Heart left ventricle (tissue), 16 donors: ENCODE data around the gene DBN1. TPM values are rescaled to one million over a fixed set of nuclear protein-coding genes. Genes with fewer than 3 reads are reported as not detected.

Experiments used
- ATAC-seq, 4 donors: fragments of 200-7000 bp; cut with Tn5 transposase; one replicate each; pipeline ENCODE4 v1.9.1; 2020 to 2022; ENCODE audit warnings: moderate library complexity in 4 of 4, mild to moderate bottlenecking in 3 of 4, moderate number of reproducible peaks in 1 of 4
- DNase-seq, 5 donors: peaks; one replicate each; pipeline ENCODE4 v3.0.0-alpha.2; 2020
- H3K27ac ChIP-seq, 12 donors: fragments of 200-600 bp; sonication (generic) in 4 of 12; one replicate each; pipeline versions ENCODE4 v1.5.0 to v1.8.0; 2016 to 2022; ENCODE audit warnings: mild to moderate bottlenecking in 2 of 12
- H3K27me3 ChIP-seq, 9 donors: fragments of 200-600 bp; sonication (generic) in 2 of 9; one replicate each; pipeline versions ENCODE4 v1.5.1 to v1.8.0; 2016 to 2022; ENCODE audit warnings: mild to moderate bottlenecking in 3 of 9
- H3K36me3 ChIP-seq, 9 donors: fragments of 200-600 bp; sonication (generic) in 2 of 9; one replicate each; pipeline versions ENCODE4 v1.5.0 to v1.8.0; 2018 to 2022; ENCODE audit warnings: mild to moderate bottlenecking in 2 of 9
- H3K4me1 ChIP-seq, 12 donors: fragments of 200-600 bp; sonication (generic) in 4 of 12; one replicate each; pipeline versions ENCODE4 v1.5.0 to v1.8.0; 2016 to 2022; ENCODE audit warnings: mild to moderate bottlenecking in 3 of 12
- H3K4me3 ChIP-seq, 12 donors: fragments of 200-600 bp; sonication (generic) in 4 of 12; one replicate each; pipeline versions ENCODE4 v1.5.0 to v1.8.0; 2017 to 2022; ENCODE audit warnings: mild to moderate bottlenecking in 9 of 12, moderate library complexity in 4 of 12
- H3K9me3 ChIP-seq, 12 donors: fragments of 200-600 bp; sonication (generic) in 4 of 12; one replicate each; pipeline versions ENCODE4 v1.5.0 to v1.8.0; 2016 to 2022; ENCODE audit warnings: mild to moderate bottlenecking in 1 of 12
- CTCF ChIP-seq, 12 donors: fragments of 200-600 bp; sonication (generic) in 4 of 12; IDR thresholded peaks; one replicate each; pipeline versions ENCODE4 v1.5.0 to v1.8.0; 2018 to 2022; ENCODE audit warnings: antibody characterized with exemption in 12 of 12, mild to moderate bottlenecking in 5 of 12
- POLR2A ChIP-seq, 2 donors: fragments of 450-650 bp; IDR thresholded peaks; one replicate each; pipeline ENCODE4 v1.6.1; 2017; ENCODE audit warnings: antibody characterized with exemption in 2 of 2, mild to moderate bottlenecking in 2 of 2, moderate library complexity in 2 of 2
- WGBS, 4 donors: extraction: QIAGEN DNeasy Blood & Tissue Kit in 2 of 4; methylation state at CpG; one replicate each; pipeline versions ENCODE4 v1.1.5 to v1.1.7; 2013 to 2018; 5-methylcytosine and 5-hydroxymethylcytosine counted together
- intact Hi-C, 10 donors: fragments of 100-400 bp; cut with DNase I; formaldehyde crosslinking; loops; one replicate each; pipeline versions ENCODE4 v1.11.1 to v1.14.2; 2022
- polyA plus RNA-seq, 2 donors: library from polyadenylated mRNA; stranded (reverse); fragments of 200-250 nt; gene quantifications; one replicate each; pipeline ENCODE4 v1.2.3, GENCODE V29; 2013
- total RNA-seq, 9 donors: library from RNA; depleted of rRNA in 2 of 9; stranded (reverse); fragments of >200 nt in 2 of 9; fragmentation: NEBNext Ultra II Directional in 3 of 9; extraction: Animal tissue kit (Norgen Biotek cat#: 25700) in 3 of 9; gene quantifications; one replicate each; pipeline versions ENCODE4 v1.1.0 to v1.2.4, GENCODE V29; 2016 to 2023
- donor health status: ischemic (EF 13 %, LVEDD 7.1; RV severe dilation, severe dysfunction).
- donor health status: healthy with polysubstance abuse.
- donor health status: DM: no; HTN: yes; CAD: no.
- donor health status: DM: no; HTN: no; CAD: no.
- donor health status: ischemic (EF 25% LVEDD 6.9; RV normal size, moderate dysfunction).
- donor health status: ischemic (EF 25% LVEDD 5.7; RV mildly dilated, moderate dysfunction).
- donor health status: healthy.
- donor health status: DM: yes; HTN: yes; CAD: no.
- donor health status: ischemic (EF 35%, LVEDD 5.7; RV mildly dilated, moderate dysfunction).
- donor health status: nonischemic (EF 11% LVEDD 7.7; RV severe dilation, severe dysfunction).
- donor health status: DM: yes; HTN: yes; CAD: no.
- donor health status: PGD.
- donor health status: ischemic (EF 29% LVEDD 5.4; RV normal size, mild dysfunction).
- donor health status: nonischemic (EF 23%, LVEDD 6.1; RV moderate dilation, normal function).

Gene DBN1
- total and polyA plus RNA-seq, 11 donors: 12.3 to 60.7 (median 23.3) TPM

DNA sequence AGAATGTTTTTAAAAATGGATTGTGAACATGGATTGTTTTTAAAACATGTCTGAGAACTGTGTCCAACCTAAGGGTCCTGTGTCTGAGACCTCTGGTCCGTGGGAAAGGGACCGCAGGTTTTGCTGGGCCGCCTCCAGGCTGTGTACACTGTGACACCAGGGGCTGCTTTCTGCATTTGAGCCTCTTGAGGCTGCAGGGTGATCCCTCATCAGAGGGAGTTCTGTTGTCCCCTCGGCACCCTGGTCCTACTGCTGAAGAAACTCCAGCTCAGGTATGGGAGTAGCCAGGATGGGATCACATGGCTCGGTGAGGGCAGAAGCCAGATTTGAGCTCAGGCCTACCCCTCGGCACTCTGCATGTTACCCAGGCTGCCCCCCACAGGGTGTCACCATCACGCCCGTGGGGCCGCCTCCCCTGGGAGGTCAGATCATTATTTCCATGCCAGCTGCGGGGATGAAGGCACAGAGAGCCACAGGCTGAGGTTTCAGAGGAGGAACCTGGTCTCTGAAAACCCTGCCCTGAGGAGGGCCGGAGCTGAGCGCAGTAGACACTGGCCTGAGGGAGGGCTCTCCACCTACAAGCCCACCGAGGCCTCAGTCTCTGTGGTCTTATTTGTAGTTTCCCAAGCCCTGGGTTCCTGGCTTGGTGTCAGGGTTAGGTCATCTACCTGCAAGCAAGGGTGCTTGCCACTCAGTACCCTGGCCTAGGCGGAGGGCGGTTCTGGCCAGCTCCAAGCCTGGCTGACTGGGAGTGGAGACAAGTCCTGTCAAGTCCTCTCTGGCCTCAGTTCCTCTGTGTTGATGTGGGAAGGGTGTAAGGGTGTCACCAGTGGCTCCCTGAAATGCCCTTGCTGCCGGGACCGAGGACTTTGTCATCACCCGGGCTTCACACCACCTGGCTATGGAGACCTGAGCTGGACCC is 24.0 kb downstream of the DBN1 start:
- H3K36me3 ChIP-seq: no peaks in the 10 kb centered on the region

GRCh38 chr5:177448244-177448950 is 25.0 kb downstream of the DBN1 start:
- H3K36me3 ChIP-seq: no peaks in the 10 kb centered on the region
- peak overlapping the region in 2 of 12 donors; percentile 4 to 30 for H3K27ac ChIP-seq
- TF ChIP-seq POLR2A (IDR thresholded peaks at IDR 0.05) (no peak), CTCF (IDR thresholded peaks at IDR 0.05) (no peak)
- H3K4me1 ChIP-seq: peaks cover 2 to 41% (median 21%) of the 10 kb centered on the region in 12 donors
- WGBS, 4 donors: 67 to 80% (median 76%) methylated on average over 6 of the region's 6 CpGs
- H3K4me3 ChIP-seq: no peak overlapping the region
- H3K9me3 ChIP-seq: no peaks in the 10 kb centered on the region
- DNase-seq: no peak
- H3K27me3 ChIP-seq: peaks cover 0 to 25% (median 3%) of the 10 kb centered on the region in 9 donors
- ATAC-seq: no peak
- intact Hi-C loops: no loop called here

More for the DNA sequence above, 24.0 kb downstream of the DBN1 start:
- ATAC-seq: no peak
- peaks cover 0 to 26% (median 3%) of the 10 kb centered on the region in 9 donors for H3K27me3 ChIP-seq
- no peak overlapping the region for H3K27ac ChIP-seq
- TF ChIP-seq POLR2A (IDR thresholded peaks at IDR 0.05) (no peak), CTCF (IDR thresholded peaks at IDR 0.05) (no peak)
- no peaks in the 10 kb centered on the region for H3K9me3 ChIP-seq
- no peak overlapping the region for H3K4me3 ChIP-seq
- DNase-seq: no peak
- WGBS, 4 donors: 90 to 93% (median 92%) methylated on average over 10 to 18 of the region's 18 CpGs
- H3K4me1 ChIP-seq: peaks cover 2 to 51% (median 27%) of the 10 kb centered on the region in 12 donors
- intact Hi-C loops: loop anchor here in 5 of 10 donors (5.0 to 10.0 kb wide), 3 partner anchors 42 to 135 kb away; partner anchors contain the start of genes MXD3 (in 5 of the 5), F12 (in 1 of the 5) and PFN3 (in 1 of the 5)

DNA sequence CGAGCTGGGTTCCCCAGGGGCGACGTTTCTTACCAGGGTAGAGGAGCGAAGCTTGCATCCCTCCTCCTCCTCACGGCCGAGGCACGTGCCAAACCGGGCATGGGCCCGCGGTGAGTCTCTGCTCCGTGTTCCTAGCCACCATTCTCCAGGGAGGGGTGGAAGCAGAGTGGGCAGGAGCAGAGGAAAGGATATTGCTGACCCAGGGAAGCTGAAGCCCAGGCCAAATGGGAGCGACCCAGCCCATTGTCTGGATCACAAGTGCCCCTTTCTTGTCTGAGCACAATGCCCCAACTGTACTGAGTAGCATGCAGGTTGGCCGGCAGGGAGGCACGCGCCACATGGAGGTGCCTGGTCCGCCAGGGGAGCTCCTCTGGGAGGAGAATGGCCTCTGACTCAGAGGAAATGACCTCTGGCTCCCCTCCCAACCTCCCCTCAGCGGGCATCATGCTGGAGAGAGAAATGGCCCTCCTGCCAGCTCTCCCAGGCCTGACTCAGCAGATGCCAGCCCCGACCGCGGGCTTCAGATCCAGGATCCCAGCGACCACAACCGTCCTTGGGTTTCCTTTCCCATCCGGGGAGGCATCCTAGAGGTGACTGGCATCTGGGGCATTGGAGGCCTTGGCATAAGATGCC is 25.7 kb downstream of the DBN1 start:
- Histone ChIP-seq H3K4me3 (peak overlapping the region in 8 of 12 donors; percentile 53 to 78 (median 62)), H3K27me3 (peaks cover 0 to 21% (median 3%) of the 10 kb centered on the region in 9 donors), H3K9me3 (no peaks in the 10 kb centered on the region), H3K4me1 (peaks cover 2 to 38% (median 21%) of the 10 kb centered on the region in 12 donors), H3K36me3 (peaks cover 0 to 3% (median 0%) of the 10 kb centered on the region in 9 donors), H3K27ac (peak overlapping the region in 2 of 12 donors; percentile 4 to 30)
- intact Hi-C loops: loop anchor here in 1 of 10 donors (2.0 kb wide), 1 partner anchor 43 kb away; no protein-coding TSS in a partner anchor
- TF ChIP-seq CTCF (IDR thresholded peaks at IDR 0.05) (peak in 1 of 12 donors; percentile 7), POLR2A (IDR thresholded peaks at IDR 0.05) (no peak)
- 7 to 13% (median 8%) methylated on average over 14 to 23 of the region's 23 CpGs for WGBS, 4 donors
- ATAC-seq (peak; percentile 15 to 68 (median 63)), DNase-seq (peak; percentile 60 to 79 (median 71))
